ENCODE measurements around the gene EXOC3L1. TPM values are rescaled to one million over a fixed set of nuclear protein-coding genes. Genes with fewer than 3 reads are reported as not detected.

The EXOC3L1 gene
- total and polyA plus RNA-seq, 2 of the 13 experiments (the other 11 are each of a cell fraction or from before 2014, with no cell fraction given), result 0.12 TPM; not detected in 1

DNA sequence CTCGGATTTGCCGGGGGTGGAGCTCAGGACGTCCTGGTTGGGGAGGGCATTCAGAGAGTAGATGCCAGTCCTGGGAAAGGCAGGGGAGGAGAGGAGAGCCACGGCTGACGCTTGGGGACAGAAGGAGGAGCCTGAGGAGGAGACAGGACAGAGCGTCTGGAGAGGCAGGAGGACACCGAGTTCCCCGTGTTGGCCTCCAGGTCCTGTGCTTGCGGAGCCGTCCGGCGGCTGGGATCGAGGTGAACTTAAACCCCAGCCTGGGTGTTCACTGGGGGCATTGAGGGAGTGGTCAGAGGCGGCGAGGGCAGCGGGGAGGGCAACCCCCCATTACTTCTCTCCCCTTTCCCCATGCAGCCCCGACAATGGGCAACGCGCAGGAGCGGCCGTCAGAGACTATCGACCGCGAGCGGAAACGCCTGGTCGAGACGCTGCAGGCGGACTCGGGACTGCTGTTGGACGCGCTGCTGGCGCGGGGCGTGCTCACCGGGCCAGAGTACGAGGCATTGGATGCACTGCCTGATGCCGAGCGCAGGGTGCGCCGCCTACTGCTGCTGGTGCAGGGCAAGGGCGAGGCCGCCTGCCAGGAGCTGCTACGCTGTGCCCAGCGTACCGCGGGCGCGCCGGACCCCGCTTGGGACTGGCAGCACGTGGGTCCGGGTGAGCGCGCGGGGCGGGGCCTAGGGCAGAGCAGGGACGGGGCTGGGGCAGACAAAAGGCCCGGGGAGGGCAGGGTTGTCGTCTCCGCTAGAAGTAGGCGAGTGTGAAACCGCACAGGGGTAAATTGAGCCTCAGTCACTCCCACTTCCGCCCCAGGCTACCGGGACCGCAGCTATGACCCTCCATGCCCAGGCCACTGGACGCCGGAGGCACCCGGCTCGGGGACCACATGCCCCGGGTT lies 15.9 kb downstream of the EXOC3L1 start (continued):
- TF ChIP-seq GABPA (IDR thresholded peaks at IDR 0.05; ENCODE audit: low read depth, low read length), result no peak
- peak; percentile 64; the same call in 1 of the 2 replicates for TF ChIP-seq GABPA (CRISPR knock-in tag; IDR thresholded peaks at IDR 0.05; ENCODE audit: low read depth)
- peak; percentile 84; the same call in 1 of the 2 replicates for TF ChIP-seq ZNF510 (CRISPR knock-in tag; IDR thresholded peaks at IDR 0.05; ENCODE audit: low read depth)
- TF ChIP-seq, protein P1, sequence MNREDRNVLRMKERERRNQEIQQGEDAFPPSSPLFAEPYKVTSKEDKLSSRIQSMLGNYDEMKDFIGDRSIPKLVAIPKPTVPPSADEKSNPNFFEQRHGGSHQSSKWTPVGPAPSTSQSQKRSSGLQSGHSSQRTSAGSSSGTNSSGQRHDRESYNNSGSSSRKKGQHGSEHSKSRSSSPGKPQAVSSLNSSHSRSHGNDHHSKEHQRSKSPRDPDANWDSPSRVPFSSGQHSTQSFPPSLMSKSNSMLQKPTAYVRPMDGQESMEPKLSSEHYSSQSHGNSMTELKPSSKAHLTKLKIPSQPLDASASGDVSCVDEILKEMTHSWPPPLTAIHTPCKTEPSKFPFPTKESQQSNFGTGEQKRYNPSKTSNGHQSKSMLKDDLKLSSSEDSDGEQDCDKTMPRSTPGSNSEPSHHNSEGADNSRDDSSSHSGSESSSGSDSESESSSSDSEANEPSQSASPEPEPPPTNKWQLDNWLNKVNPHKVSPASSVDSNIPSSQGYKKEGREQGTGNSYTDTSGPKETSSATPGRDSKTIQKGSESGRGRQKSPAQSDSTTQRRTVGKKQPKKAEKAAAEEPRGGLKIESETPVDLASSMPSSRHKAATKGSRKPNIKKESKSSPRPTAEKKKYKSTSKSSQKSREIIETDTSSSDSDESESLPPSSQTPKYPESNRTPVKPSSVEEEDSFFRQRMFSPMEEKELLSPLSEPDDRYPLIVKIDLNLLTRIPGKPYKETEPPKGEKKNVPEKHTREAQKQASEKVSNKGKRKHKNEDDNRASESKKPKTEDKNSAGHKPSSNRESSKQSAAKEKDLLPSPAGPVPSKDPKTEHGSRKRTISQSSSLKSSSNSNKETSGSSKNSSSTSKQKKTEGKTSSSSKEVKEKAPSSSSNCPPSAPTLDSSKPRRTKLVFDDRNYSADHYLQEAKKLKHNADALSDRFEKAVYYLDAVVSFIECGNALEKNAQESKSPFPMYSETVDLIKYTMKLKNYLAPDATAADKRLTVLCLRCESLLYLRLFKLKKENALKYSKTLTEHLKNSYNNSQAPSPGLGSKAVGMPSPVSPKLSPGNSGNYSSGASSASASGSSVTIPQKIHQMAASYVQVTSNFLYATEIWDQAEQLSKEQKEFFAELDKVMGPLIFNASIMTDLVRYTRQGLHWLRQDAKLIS (CRISPR knock-in tag; IDR thresholded peaks at IDR 0.05), result no peak
- peak; percentile 87 for TF ChIP-seq MIXL1 (CRISPR knock-in tag; IDR thresholded peaks at IDR 0.05)
- peak; percentile 82 for TF ChIP-seq ZNF761 (CRISPR knock-in tag; conservative IDR thresholded peaks at IDR 0.05)
- TF ChIP-seq ZNF451 (CRISPR knock-in tag; IDR thresholded peaks at IDR 0.05), result peak; percentile 95
- TF ChIP-seq TBX2 (CRISPR knock-in tag; IDR thresholded peaks at IDR 0.05; ENCODE audit: borderline replicate concordance), result peak; percentile 92
- TF ChIP-seq CENPT (CRISPR knock-in tag; IDR thresholded peaks at IDR 0.05; ENCODE audit: low read depth), result peak; percentile 98
- TF ChIP-seq, protein P2, sequence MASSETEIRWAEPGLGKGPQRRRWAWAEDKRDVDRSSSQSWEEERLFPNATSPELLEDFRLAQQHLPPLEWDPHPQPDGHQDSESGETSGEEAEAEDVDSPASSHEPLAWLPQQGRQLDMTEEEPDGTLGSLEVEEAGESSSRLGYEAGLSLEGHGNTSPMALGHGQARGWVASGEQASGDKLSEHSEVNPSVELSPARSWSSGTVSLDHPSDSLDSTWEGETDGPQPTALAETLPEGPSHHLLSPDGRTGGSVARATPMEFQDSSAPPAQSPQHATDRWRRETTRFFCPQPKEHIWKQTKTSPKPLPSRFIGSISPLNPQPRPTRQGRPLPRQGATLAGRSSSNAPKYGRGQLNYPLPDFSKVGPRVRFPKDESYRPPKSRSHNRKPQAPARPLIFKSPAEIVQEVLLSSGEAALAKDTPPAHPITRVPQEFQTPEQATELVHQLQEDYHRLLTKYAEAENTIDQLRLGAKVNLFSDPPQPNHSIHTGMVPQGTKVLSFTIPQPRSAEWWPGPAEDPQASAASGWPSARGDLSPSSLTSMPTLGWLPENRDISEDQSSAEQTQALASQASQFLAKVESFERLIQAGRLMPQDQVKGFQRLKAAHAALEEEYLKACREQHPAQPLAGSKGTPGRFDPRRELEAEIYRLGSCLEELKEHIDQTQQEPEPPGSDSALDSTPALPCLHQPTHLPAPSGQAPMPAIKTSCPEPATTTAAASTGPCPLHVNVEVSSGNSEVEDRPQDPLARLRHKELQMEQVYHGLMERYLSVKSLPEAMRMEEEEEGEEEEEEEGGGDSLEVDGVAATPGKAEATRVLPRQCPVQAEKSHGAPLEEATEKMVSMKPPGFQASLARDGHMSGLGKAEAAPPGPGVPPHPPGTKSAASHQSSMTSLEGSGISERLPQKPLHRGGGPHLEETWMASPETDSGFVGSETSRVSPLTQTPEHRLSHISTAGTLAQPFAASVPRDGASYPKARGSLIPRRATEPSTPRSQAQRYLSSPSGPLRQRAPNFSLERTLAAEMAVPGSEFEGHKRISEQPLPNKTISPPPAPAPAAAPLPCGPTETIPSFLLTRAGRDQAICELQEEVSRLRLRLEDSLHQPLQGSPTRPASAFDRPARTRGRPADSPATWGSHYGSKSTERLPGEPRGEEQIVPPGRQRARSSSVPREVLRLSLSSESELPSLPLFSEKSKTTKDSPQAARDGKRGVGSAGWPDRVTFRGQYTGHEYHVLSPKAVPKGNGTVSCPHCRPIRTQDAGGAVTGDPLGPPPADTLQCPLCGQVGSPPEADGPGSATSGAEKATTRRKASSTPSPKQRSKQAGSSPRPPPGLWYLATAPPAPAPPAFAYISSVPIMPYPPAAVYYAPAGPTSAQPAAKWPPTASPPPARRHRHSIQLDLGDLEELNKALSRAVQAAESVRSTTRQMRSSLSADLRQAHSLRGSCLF (CRISPR knock-in tag; IDR thresholded peaks at IDR 0.05; ENCODE audit: borderline replicate concordance), result no peak
- peak; percentile 60; the same call in 1 of the 2 replicates for TF ChIP-seq PHF20 (CRISPR knock-in tag; IDR thresholded peaks at IDR 0.05)
- TF ChIP-seq SOX6 (IDR thresholded peaks at IDR 0.05), result no peak
- TF ChIP-seq SOX6 (CRISPR knock-in tag; IDR thresholded peaks at IDR 0.05), result peak; percentile 74
- peak; percentile 82 for TF ChIP-seq KAT8 (CRISPR knock-in tag; IDR thresholded peaks at IDR 0.05)
- TF ChIP-seq, protein P3, sequence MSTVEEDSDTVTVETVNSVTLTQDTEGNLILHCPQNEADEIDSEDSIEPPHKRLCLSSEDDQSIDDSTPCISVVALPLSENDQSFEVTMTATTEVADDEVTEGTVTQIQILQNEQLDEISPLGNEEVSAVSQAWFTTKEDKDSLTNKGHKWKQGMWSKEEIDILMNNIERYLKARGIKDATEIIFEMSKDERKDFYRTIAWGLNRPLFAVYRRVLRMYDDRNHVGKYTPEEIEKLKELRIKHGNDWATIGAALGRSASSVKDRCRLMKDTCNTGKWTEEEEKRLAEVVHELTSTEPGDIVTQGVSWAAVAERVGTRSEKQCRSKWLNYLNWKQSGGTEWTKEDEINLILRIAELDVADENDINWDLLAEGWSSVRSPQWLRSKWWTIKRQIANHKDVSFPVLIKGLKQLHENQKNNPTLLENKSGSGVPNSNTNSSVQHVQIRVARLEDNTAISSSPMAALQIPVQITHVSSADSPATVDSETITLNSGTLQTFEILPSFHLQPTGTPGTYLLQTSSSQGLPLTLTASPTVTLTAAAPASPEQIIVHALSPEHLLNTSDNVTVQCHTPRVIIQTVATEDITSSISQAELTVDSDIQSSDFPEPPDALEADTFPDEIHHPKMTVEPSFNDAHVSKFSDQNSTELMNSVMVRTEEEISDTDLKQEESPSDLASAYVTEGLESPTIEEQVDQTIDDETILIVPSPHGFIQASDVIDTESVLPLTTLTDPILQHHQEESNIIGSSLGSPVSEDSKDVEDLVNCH (CRISPR knock-in tag; IDR thresholded peaks at IDR 0.05), result no peak
- peak; percentile 95 for TF ChIP-seq ZNF550 (CRISPR knock-in tag; IDR thresholded peaks at IDR 0.05; ENCODE audit: borderline replicate concordance)
- TF ChIP-seq FOXM1 (CRISPR knock-in tag; IDR thresholded peaks at IDR 0.05), result no peak
- 0 out of 2 replicates have a peak, but pooled peaks have one; percentile 87 for TF ChIP-seq ZNF713 (CRISPR knock-in tag; IDR thresholded peaks at IDR 0.05)
- no peak for TF ChIP-seq ZNF577 (CRISPR knock-in tag; IDR thresholded peaks at IDR 0.05; ENCODE audit: borderline replicate concordance, low read depth)

Measured in HepG2 (cell line).